H1 (cell line): Measurements from ENCODE around the gene BRD2. TPM values are rescaled to one million over a fixed set of nuclear protein-coding genes. Genes with fewer than 3 reads are reported as not detected.

Experiments used
- CTCF ChIA-PET: fragments of 300-600 bp; sonication (Branson Sonifier 250); formaldehyde crosslinking; loops from one replicate; lab custom pipeline; 2021; ENCODE audit not compliant: partially characterized antibody; lab: Charles Lee
- POLR2A ChIA-PET: fragments of 300-600 bp; sonication (Branson Sonifier 250); formaldehyde crosslinking; loops from one replicate; lab custom pipeline; 2021; ENCODE audit warnings: inconsistent platforms; ENCODE audit not compliant: partially characterized antibody; lab: Charles Lee
- DNase-seq, 2 experiments: peaks; one replicate each; pipeline versions ENCODE4 v3.0.0 to v3.0.0-alpha.2; 2010 to 2022; ENCODE audit warnings: low spot score in 2 of 2, low read depth in 1 of 2, mixed read lengths in 1 of 2
- FAIRE-seq: peaks from 2 replicates; lab custom pipeline; 2011; peaks lifted over from hg19 to GRCh38; lab: Jason Lieb, UNC
- H2AFZ ChIP-seq: 2 replicates; pipeline ENCODE4 v1.8.1; 2012; ENCODE audit warnings: low read length, inconsistent platforms
- H2AK5ac ChIP-seq: 2 replicates; pipeline ENCODE4 v1.6.1; 2013; ENCODE audit warnings: low read depth, low read length
- H2BK120ac ChIP-seq: replicated peaks from 2 replicates; pipeline ENCODE3; 2013; ENCODE audit warnings: low read depth, low read length, inconsistent platforms
- H2BK12ac ChIP-seq: 2 replicates; pipeline ENCODE4 v1.6.1; 2013; ENCODE audit warnings: low read depth, low read length
- H2BK15ac ChIP-seq: 2 replicates; pipeline ENCODE4 v1.6.1; 2013; ENCODE audit warnings: low read length
- H2BK20ac ChIP-seq: 2 replicates; pipeline ENCODE4 v1.6.1; 2013; ENCODE audit warnings: low read length
- H2BK5ac ChIP-seq: 2 replicates; pipeline ENCODE4 v1.6.1; 2013; ENCODE audit warnings: low read depth, low read length
- H3K14ac ChIP-seq: 2 replicates; pipeline ENCODE4 v1.6.1; 2013; ENCODE audit warnings: inconsistent platforms; ENCODE audit not compliant: insufficient read length
- H3K18ac ChIP-seq: 2 replicates; pipeline ENCODE4 v1.6.1; 2013; ENCODE audit warnings: low read length; ENCODE audit errors: extremely low read depth
- H3K23ac ChIP-seq: 2 replicates; pipeline ENCODE4 v1.6.1; 2013; ENCODE audit warnings: inconsistent platforms; ENCODE audit not compliant: insufficient read length
- H3K23me2 ChIP-seq: 2 replicates; pipeline ENCODE4 v1.6.1; 2013; ENCODE audit warnings: low read depth, low read length
- H3K27ac ChIP-seq: 2 replicates; pipeline ENCODE4 v1.6.1; 2011; ENCODE audit warnings: low read depth, low read length, inconsistent platforms
- H3K27me3 ChIP-seq, 4 experiments: replicated peaks in 1 of 4; 1 replicate in 1 of 4; 2 replicates in 3 of 4; pipeline versions ENCODE4 v1.6.1 to v1.8.1; 2011 to 2013; ENCODE audit warnings: low read length in 3 of 4, mild to moderate bottlenecking in 3 of 4, inconsistent platforms in 2 of 4, mixed read lengths in 2 of 4, moderate library complexity in 1 of 4; ENCODE audit not compliant: control insufficient read depth in 3 of 4, insufficient read depth in 3 of 4; ENCODE audit errors: extremely low read depth in 1 of 4
- H3K36me3 ChIP-seq, 4 experiments: 2 replicates each; pipeline versions ENCODE4 v1.6.1 to v1.8.1; 2011 to 2013; ENCODE audit warnings: mild to moderate bottlenecking in 4 of 4, low read length in 3 of 4, moderate library complexity in 2 of 4, control low read depth in 1 of 4, inconsistent platforms in 1 of 4; ENCODE audit not compliant: insufficient read depth in 4 of 4, control insufficient read depth in 2 of 4
- H3K4ac ChIP-seq: replicated peaks from 2 replicates; pipeline ENCODE3; 2013; ENCODE audit warnings: low read length, low read depth, mixed read lengths, inconsistent platforms; ENCODE audit not compliant: insufficient read length
- H3K4me1 ChIP-seq, 4 experiments: replicated peaks in 1 of 4; 1 replicate in 1 of 4; 2 replicates in 3 of 4; pipeline versions ENCODE4 v1.6.1 to v1.8.1; 2011 to 2013; ENCODE audit warnings: low read length in 3 of 4, inconsistent platforms in 2 of 4, mixed read lengths in 1 of 4; ENCODE audit not compliant: insufficient read depth in 4 of 4, control insufficient read depth in 3 of 4
- H3K4me2 ChIP-seq, 2 experiments: 2 replicates each; pipeline versions ENCODE4 v1.6.1 to v1.8.1; 2011 to 2013; ENCODE audit warnings: low read depth in 2 of 2, low read length in 2 of 2, control low read depth in 1 of 2, inconsistent platforms in 1 of 2, mild to moderate bottlenecking in 1 of 2; ENCODE audit not compliant: insufficient read depth in 1 of 2
- H3K4me3 ChIP-seq, 4 experiments: fragments of 200-600, 300-600 bp in 1 of 4; sonication (generic), shearing (Covaris generic), sonication (Bioruptor Twin) in 1 of 4; 2 replicates each; pipeline versions ENCODE4 v1.5.1 to v1.8.1; 2011 to 2016; ENCODE audit warnings: low read length in 4 of 4, low read depth in 3 of 4, control low read depth in 2 of 4, inconsistent platforms in 2 of 4, mild to moderate bottlenecking in 2 of 4, mixed read lengths in 1 of 4, moderate library complexity in 1 of 4; ENCODE audit not compliant: insufficient read depth in 2 of 4; ENCODE audit errors: extremely low read depth in 1 of 4
- H3K56ac ChIP-seq: replicated peaks from 2 replicates; pipeline ENCODE3; 2013; ENCODE audit warnings: low read depth, mild to moderate bottlenecking, mixed read lengths, low read length, inconsistent platforms; ENCODE audit not compliant: insufficient read length
- H3K79me1 ChIP-seq: 2 replicates; pipeline ENCODE4 v1.6.1; 2013; ENCODE audit warnings: low read depth, low read length, control low read depth
- H3K79me2 ChIP-seq, 2 experiments: 2 replicates each; pipeline versions ENCODE4 v1.6.1 to v1.8.1; 2012 to 2013; ENCODE audit warnings: low read length in 2 of 2, mild to moderate bottlenecking in 2 of 2, inconsistent platforms in 1 of 2; ENCODE audit not compliant: insufficient read depth in 2 of 2, control insufficient read depth in 1 of 2
- H3K9ac ChIP-seq, 4 experiments: replicated peaks in 1 of 4; 1 replicate in 1 of 4; 2 replicates in 3 of 4; pipeline versions ENCODE4 v1.6.1 to v1.8.1; 2011 to 2013; ENCODE audit warnings: low read depth in 3 of 4, low read length in 3 of 4, control low read depth in 2 of 4, mild to moderate bottlenecking in 2 of 4, moderate library complexity in 2 of 4, inconsistent platforms in 1 of 4; ENCODE audit errors: extremely low read depth in 1 of 4
- H3K9me3 ChIP-seq, 2 experiments: 2 replicates each; pipeline versions ENCODE4 v1.6.1 to v1.8.1; 2012 to 2013; ENCODE audit warnings: mild to moderate bottlenecking in 2 of 2, moderate library complexity in 2 of 2, control low read depth in 1 of 2, inconsistent platforms in 1 of 2, low read depth in 1 of 2, low read length in 1 of 2, mixed read lengths in 1 of 2; ENCODE audit not compliant: insufficient read depth in 2 of 2
- H4K20me1 ChIP-seq, 2 experiments: replicated peaks in 1 of 2; 2 replicates each; pipeline versions ENCODE3 to v1.8.1; 2011 to 2013; ENCODE audit warnings: inconsistent platforms in 2 of 2, low read length in 2 of 2, mild to moderate bottlenecking in 1 of 2; ENCODE audit not compliant: insufficient read depth in 2 of 2, control insufficient read depth in 1 of 2
- H4K5ac ChIP-seq: 2 replicates; pipeline ENCODE4 v1.6.1; 2013; ENCODE audit warnings: low read length, low read depth, mixed read lengths, inconsistent platforms; ENCODE audit not compliant: insufficient read length
- H4K8ac ChIP-seq: 2 replicates; pipeline ENCODE4 v1.8.0; 2013; ENCODE audit warnings: mild to moderate bottlenecking, moderate library complexity, low read length, inconsistent platforms; ENCODE audit not compliant: insufficient read depth; ENCODE audit errors: extremely low read depth
- H4K91ac ChIP-seq: replicated peaks from 2 replicates; pipeline ENCODE3; 2013; ENCODE audit warnings: low read length, mixed read lengths, inconsistent platforms; ENCODE audit not compliant: insufficient read length
- CEBPB ChIP-seq: IDR thresholded peaks from 2 replicates; pipeline ENCODE4 v1.6.1; 2012; ENCODE audit warnings: low read depth, low read length
- CHD2 ChIP-seq: IDR thresholded peaks from 2 replicates; pipeline ENCODE4 v1.6.1; 2012; ENCODE audit warnings: low read length, improper control_type of control experiment
- EP300 ChIP-seq, 2 experiments: IDR thresholded peaks; 1 replicate in 1 of 2; 2 replicates in 1 of 2; pipeline ENCODE4 v1.6.1; 2011 to 2012; ENCODE audit warnings: low read depth in 2 of 2, low read length in 2 of 2, mild to moderate bottlenecking in 2 of 2, borderline replicate concordance in 1 of 2, inconsistent platforms in 1 of 2, moderate library complexity in 1 of 2
- EZH2 ChIP-seq: fragments of 200-600 bp; sonication (generic); IDR thresholded peaks from 2 replicates; pipeline ENCODE4 v1.7.1; 2012; ENCODE audit warnings: low read depth, mild to moderate bottlenecking, moderate library complexity, low read length, inconsistent platforms; ENCODE audit not compliant: severe bottlenecking
- FOSL1 ChIP-seq: IDR thresholded peaks from 2 replicates; pipeline ENCODE4 v1.6.1; 2011; ENCODE audit warnings: mild to moderate bottlenecking, low read depth, low read length, moderate library complexity; ENCODE audit not compliant: insufficient read depth
- GTF2F1 ChIP-seq: IDR thresholded peaks from 2 replicates; pipeline ENCODE4 v1.6.1; 2012; ENCODE audit warnings: low read depth, low read length, improper control_type of control experiment, borderline replicate concordance
- HDAC6 ChIP-seq: IDR thresholded peaks from one replicate; pipeline ENCODE4 v1.7.1; 2012; ENCODE audit warnings: low read depth, mild to moderate bottlenecking, inconsistent platforms, low read length, moderate library complexity
- KDM5A ChIP-seq: fragments of 200-600 bp; IDR thresholded peaks from 2 replicates; pipeline ENCODE4 v1.7.1; 2012; ENCODE audit warnings: mild to moderate bottlenecking, low read length, inconsistent platforms, mixed read lengths
- MAX ChIP-seq: IDR thresholded peaks from 2 replicates; pipeline ENCODE4 v1.6.1; 2012; ENCODE audit warnings: inconsistent platforms
- POLR2A ChIP-seq, 2 experiments: IDR thresholded peaks; 1 replicate in 1 of 2; 2 replicates in 1 of 2; pipeline ENCODE4 v1.6.1; 2011; ENCODE audit warnings: low read depth in 2 of 2, low read length in 2 of 2, mild to moderate bottlenecking in 2 of 2; ENCODE audit errors: control extremely low read depth in 1 of 2
- RBBP5 ChIP-seq: IDR thresholded peaks from 2 replicates; pipeline ENCODE4 v1.7.1; 2012; ENCODE audit warnings: low read depth, mild to moderate bottlenecking, inconsistent platforms, low read length, moderate library complexity, borderline replicate concordance
- SAP30 ChIP-seq: fragments of 300-600 bp; sonication (generic); IDR thresholded peaks from 2 replicates; pipeline ENCODE4 v1.7.1; 2012; ENCODE audit warnings: low read length, moderate library complexity, mild to moderate bottlenecking, inconsistent platforms; ENCODE audit not compliant: insufficient read depth, insufficient replicate concordance
- SIX5 ChIP-seq: IDR thresholded peaks from 2 replicates; pipeline ENCODE4 v1.6.1; 2011; ENCODE audit warnings: mild to moderate bottlenecking, low read depth, low read length
- TAF7 ChIP-seq: optimal IDR thresholded peaks from 2 replicates; pipeline ENCODE3; 2011; ENCODE audit warnings: low read depth, mild to moderate bottlenecking, inconsistent platforms, low read length, moderate library complexity, borderline replicate concordance
- ZNF274 ChIP-seq: IDR thresholded peaks from 2 replicates; pipeline ENCODE4 v1.7.0; 2012; ENCODE audit warnings: low read length, borderline replicate concordance; ENCODE audit errors: extremely low read depth
- WGBS, 2 experiments: shearing (Covaris generic) in 1 of 2; methylation state at CpG; one replicate each; pipeline versions ENCODE4 v1.1.6 to v1.1.7; 2013 to 2015; ENCODE audit warnings: low lambda C conversion rate in 2 of 2, mixed read lengths in 2 of 2, inconsistent platforms in 1 of 2, low coverage in 1 of 2, missing lambda C conversion rate in 1 of 2; ENCODE audit not compliant: insufficient replicate concordance in 2 of 2, insufficient coverage in 1 of 2, insufficient read length in 1 of 2; ENCODE audit errors: extremely low coverage in 1 of 2, missing lambda C conversion rate in 1 of 2; 5-methylcytosine and 5-hydroxymethylcytosine counted together
- polyA plus RNA-seq, 7 experiments: library from polyadenylated mRNA; depleted of rRNA in 3 of 7; stranded (reverse) in 5 of 7; unstranded in 2 of 7; fragments of >200 nt in 5 of 7; fragments of 200-250 nt in 2 of 7; gene quantifications; 1 replicate in 5 of 7; 2 replicates in 1 of 7; 4 replicates in 1 of 7; pipeline versions ENCODE4 v1.2.1 to v1.2.3, GENCODE V29; 2011 to 2013; ENCODE audit warnings: missing spikeins in 2 of 7, mixed read lengths in 2 of 7
- total RNA-seq: library from RNA; stranded (reverse); fragmentation: NEBNext Ultra II Directional; extraction: Animal tissue kit (Norgen Biotek cat#: 25700); gene quantifications from 2 replicates; pipeline ENCODE4 v1.2.1, GENCODE V29; 2021

Gene BRD2
- total and polyA plus RNA-seq, 2 of the 8 experiments (the other 6 are each of a cell fraction or from before 2014, with no cell fraction given), result 132 to 185 TPM

GRCh38 chr6:33021917-33022316 lies 53.5 kb downstream of the BRD2 start:
- no peak overlapping the region for H3K27ac ChIP-seq
- 96% methylated on average over 9 of the region's 11 CpGs; no CpG with 5 or more reads in 1 of the 2 experiments for WGBS, 2 experiments
- H3K79me1 ChIP-seq, result no peaks in the 10 kb centered on the region
- no peaks in the 10 kb centered on the region for H3K4me1 ChIP-seq
- H3K9me3 ChIP-seq, result no peaks in the 10 kb centered on the region
- no peak overlapping the region for H2BK120ac ChIP-seq
- no peaks in the 10 kb centered on the region for H4K20me1 ChIP-seq
- H2BK12ac ChIP-seq, result no peak overlapping the region
- no peak overlapping the region for H2AK5ac ChIP-seq
- H3K79me2 ChIP-seq, result no peaks in the 10 kb centered on the region
- H3K27me3 ChIP-seq, result no peaks in the 10 kb centered on the region
- no peak overlapping the region for H2AFZ ChIP-seq
- ChIA-PET CTCF (interaction anchor here (1.2 to 1.6 kb wide), 2 partner anchors 50 to 59 kb away, joined by 3 to 4 read pairs; no protein-coding TSS in a partner anchor), POLR2A (interaction anchor here (1.0 kb wide), 1 partner anchor 42 kb away, joined by 3 read pairs; no protein-coding TSS in a partner anchor)
- H3K23me2 ChIP-seq, result no peaks in the 10 kb centered on the region
- no peak overlapping the region for H2BK5ac ChIP-seq
- no peak overlapping the region for H2BK15ac ChIP-seq
- H3K56ac ChIP-seq, result no peak overlapping the region
- H3K18ac ChIP-seq, result no peak overlapping the region
- H2BK20ac ChIP-seq, result no peak overlapping the region
- no peak overlapping the region for H4K5ac ChIP-seq
- H3K4me3 ChIP-seq, result no peak overlapping the region
- H3K36me3 ChIP-seq, result no peaks in the 10 kb centered on the region
- FAIRE-seq (no peak), DNase-seq (no peak)
- no peak overlapping the region for H3K14ac ChIP-seq
- no peak overlapping the region for H3K9ac ChIP-seq
- H3K4ac ChIP-seq, result no peak overlapping the region
- no peak overlapping the region for H4K91ac ChIP-seq
- no peak overlapping the region for H4K8ac ChIP-seq
- H3K4me2 ChIP-seq, result no peak overlapping the region
- H3K23ac ChIP-seq, result no peak overlapping the region
- TF ChIP-seq GTF2F1 (no peak), MAX (no peak), HDAC6 (no peak), ZNF274 (no peak), EP300 (IDR thresholded peaks at IDR 0.05; ENCODE audit: borderline replicate concordance in 1 of 2, low read depth in 2 of 2, low read length in 2 of 2) (no peak), RBBP5 (no peak), EZH2 (no peak), CEBPB (no peak), POLR2A (IDR thresholded peaks at IDR 0.05; ENCODE audit: control extremely low read depth in 1 of 2, low read depth in 2 of 2, low read length in 2 of 2) (no peak), FOSL1 (no peak), CHD2 (no peak), KDM5A (no peak), SAP30 (no peak), SIX5 (no peak), TAF7 (no peak)
